HG03045 (cell line): ENCODE data around the gene KLHDC7B.

Experiments
- ATAC-seq: cut with Tn5 transposase; IDR thresholded peaks from one replicate; pipeline ENCODE4 v1.9.1; 2021; ENCODE audit warnings: mild to moderate bottlenecking, moderate library complexity; ENCODE audit not compliant: unreplicated experiment

Gene KLHDC7B

DNA sequence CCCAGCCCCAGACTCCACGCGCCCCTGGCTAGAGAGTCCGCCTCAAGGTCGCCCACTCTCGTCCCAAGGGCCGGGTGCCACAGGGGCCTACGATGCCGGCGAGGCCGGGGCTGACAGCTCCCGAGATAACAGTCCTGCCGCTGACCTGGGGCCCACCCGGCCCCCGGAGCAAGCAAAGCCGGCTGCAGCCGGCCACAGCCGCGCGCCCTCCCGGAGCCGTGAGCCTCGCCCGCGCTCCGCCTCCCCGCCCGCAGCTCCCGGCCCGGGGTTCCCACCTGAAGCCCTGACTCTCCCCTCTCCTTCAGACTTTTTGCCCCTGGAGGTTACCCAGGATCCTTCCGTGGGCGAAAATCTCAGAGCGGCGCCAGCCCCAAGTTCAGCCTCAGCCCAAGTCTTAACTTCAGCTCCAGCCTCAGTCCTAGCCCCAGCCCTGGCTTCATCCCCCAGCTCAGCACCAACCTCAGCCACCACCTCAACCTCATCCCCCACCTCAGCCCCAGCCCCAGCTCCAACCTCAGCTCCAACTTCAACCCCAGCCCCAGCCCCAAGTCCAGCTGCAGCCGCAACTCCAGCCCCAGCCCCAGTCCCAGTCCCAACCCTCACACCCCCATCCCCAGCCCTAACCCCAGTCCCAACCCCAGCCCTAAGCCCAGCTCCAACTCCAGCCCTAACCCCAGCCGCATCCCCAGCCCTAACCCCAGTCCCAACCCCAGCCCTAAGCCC is 1.7 kb downstream of the KLHDC7B start:
- ATAC-seq = no peak

DNA sequence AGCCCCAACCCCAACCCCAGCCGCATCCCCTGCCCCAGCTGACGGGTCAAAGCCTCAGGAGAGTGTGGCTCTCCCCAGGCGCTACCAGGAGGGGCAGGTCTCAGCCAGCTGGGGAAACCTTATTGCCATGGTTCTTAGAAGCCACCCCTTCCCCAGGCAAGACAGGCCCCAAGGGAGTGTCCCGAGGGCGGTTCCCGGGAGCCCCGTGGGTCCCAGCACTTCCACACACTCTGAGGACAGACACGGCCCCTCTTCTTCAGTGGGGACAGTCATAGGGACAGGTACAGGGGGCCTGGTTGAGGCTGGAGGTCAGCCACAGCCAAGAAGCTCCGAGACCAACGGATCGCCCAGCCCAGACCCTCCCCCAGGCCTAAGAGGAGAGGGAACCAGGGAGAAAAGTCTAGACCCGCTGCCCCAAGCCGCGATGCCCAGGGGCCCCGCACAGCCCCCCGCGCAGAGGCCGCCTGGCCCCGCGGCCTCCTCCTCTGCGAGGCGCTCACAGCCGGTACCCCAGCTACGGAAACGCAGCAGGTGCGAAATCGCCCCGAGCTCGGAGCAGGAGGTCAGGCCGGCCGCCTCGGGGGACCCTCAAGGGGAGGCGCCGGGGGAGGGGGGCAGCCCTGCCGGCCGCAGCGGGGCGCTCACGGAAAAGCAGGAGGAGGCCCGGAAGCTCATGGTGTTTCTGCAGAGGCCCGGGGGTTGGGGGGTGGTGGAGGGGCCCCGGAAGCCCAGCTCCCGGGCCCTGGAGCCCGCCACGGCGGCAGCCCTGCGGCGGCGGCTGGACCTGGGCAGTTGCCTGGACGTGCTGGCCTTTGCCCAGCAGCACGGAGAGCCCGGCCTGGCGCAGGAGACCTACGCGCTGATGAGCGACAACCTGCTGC is 2.6 kb downstream of the KLHDC7B start:
- ATAC-seq = no peak

DNA sequence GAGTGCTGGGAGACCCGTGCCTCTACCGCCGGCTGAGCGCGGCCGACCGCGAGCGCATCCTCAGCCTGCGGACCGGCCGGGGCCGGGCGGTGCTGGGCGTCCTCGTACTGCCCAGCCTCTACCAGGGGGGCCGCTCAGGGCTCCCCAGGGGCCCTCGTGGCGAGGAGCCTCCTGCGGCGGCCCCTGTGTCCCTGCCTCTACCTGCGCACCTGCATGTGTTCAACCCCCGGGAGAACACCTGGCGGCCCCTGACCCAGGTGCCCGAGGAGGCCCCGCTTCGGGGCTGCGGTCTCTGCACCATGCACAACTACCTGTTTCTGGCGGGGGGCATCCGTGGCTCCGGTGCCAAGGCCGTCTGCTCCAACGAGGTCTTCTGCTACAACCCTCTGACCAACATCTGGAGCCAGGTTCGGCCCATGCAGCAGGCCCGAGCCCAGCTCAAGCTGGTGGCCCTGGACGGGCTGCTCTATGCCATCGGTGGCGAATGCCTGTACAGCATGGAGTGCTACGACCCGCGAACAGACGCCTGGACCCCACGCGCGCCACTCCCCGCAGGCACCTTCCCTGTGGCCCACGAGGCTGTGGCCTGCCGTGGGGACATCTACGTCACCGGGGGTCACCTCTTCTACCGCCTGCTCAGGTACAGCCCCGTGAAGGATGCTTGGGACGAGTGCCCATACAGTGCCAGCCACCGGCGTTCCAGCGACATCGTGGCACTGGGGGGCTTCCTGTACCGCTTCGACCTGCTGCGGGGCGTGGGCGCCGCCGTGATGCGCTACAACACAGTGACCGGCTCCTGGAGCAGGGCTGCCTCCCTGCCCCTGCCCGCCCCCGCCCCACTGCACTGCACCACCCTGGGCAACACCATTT is 3.5 kb downstream of the KLHDC7B start:
- ATAC-seq = no peak

GRCh38 chr22:50550395-50550794 is 4.7 kb downstream of the KLHDC7B start:
- no peak for ATAC-seq

GRCh38 chr22:50551160-50551752 is 5.6 kb downstream of the KLHDC7B start:
- ATAC-seq = no peak

- no peak for ATAC-seq
Measured at GRCh38 chr22:50553310-50553709, 7.6 kb downstream of the KLHDC7B start.

DNA sequence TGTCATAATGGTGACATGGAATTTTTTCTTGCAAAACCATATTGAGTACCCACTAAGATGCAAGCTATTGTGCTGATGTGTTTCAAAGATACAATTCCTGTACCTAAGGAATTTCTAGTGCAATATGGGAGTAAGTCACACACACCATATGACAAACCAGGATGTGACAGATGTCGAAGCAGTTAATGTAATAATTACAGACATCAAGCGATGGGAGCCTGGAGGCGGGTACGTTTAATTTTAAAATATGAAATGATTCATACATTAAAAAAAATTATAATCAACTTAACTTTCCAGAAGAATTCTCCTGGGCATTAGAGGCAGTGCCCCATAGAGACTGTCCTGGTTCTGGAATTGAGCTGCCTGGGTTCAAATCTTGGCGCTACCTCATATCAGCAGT is 11.0 kb downstream of the KLHDC7B start:
- no peak for ATAC-seq

DNA sequence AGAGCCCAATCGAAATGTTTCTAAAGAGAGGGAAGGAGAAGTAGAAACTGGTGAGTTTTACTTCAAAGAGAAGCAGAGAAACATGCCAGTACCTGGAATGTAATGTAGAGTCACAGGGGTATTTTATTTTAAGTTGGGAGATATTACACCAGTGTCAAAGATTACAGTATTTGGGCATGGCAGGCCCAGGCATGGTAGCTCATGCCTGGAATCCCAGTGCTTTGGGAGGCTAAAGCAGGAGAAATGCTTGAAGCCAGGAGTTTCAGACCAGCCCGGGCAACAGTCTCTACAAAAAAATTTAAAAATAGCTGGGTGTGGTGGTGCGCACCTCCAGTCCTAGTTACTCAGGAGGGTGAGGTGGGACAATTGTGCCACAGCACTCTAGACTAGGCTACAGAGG is 14.3 kb downstream of the KLHDC7B start:
- ATAC-seq = no peak

GRCh38 chr22:50561401-50562358 is 16.0 kb downstream of the KLHDC7B start:
- no peak for ATAC-seq

DNA sequence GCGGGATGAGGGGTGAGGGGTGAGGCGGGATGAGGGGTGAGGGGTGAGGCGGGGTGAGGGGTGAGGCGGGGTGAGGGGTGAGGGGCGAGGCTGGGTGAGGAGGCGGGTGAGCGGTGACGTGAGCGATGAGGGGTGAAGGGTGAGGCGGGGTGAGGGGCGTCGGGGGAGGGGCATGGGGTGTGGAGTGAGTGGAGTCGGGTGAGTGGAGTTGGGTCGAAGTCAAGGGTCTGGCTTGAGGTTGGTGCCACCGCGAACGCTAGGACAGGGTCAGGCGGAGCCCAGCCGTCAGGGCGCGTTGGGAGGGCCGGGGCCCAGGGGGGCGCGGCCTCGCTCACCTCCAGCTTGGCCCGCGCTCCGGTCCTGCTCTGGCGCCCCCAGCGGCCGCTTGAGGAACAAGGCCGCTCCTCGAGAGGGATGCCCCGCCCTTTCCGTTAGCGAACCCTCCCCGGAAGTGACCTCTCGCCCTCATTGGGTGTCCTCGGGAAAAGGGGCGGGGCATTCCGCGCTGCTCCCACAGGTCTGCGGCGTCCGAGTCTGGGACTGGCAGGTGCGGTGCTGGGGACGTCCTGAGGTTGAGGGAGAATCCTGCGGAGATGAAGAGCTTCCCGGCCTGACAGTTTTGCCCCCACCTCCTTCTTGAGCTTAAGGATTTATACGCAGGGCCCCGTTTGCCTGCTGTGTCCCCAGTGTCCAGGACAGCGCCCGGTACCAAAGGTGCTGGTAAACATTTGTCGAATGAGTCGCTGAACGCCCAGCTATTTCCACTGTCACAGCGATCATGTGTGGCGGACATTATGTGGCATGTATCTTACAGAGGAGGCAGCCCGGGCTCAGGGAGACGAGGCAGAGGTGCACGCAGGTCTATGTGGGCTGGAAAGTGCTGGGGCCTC is 17.1 kb downstream of the KLHDC7B start, which contains the start of gene SYCE3:
SYCE3 (minus strand) TSS at position 397 of the 890 bp plus-strand sequence. CDS start 6,514 bp downstream, outside the sequence.
- ATAC-seq = peak; percentile 86

DNA sequence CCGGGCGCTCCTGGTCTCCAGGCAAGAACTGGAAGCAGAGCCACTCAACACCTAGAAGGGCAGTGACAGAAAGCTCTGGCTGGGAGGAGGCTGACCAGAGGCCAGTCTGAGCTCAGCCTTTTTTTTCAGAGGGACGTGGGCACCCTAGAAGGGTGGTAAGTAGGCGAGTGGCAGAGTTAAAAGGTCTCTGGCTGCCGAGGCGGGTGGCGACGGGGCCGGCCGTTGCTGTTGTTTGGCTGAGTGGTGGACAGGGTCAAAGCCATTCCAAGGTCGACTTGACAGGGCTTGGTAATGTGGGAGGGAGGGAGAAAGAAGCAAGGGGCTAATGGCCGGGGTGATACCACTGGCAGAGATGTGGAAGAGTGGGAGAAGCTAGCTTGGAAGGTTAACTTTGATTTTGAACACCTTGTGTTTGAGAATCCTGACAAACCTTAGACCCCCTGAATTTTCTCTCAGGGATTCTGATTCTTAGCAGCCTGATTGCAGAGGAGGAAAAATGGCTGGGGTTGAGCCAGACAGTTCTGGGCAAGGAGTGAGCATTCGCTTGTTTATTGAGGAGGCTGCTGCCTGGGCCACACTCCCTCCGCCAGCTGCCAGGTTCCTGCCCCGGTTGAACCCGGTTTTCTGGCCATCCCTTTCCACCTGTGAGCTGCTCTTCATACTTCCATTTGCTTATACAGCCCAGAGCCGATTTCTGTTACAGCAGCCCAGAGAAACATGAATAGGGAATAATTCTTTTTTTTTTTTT is 17.9 kb downstream of the KLHDC7B start:
- ATAC-seq = peak; percentile 16

DNA sequence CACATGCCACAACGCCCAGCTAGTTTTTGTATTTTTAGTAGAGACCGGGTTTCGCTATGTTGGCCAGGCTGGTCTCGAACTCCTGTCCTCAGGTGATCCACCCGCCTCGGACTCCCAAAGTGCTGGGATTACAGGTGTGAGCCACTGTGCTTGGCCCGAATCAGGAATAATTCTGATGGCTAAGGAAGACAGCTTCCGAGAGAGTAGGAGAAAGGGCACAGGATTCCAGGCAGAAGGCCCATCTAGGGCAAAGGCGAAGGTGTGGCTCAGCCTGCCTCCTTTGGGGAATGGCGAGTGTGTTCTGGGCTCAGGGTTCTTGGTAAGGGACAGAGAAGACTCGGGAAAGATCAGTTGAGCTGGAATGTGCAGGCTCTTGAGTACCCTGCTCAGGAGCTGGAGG is 18.6 kb downstream of the KLHDC7B start:
- ATAC-seq = no peak

DNA sequence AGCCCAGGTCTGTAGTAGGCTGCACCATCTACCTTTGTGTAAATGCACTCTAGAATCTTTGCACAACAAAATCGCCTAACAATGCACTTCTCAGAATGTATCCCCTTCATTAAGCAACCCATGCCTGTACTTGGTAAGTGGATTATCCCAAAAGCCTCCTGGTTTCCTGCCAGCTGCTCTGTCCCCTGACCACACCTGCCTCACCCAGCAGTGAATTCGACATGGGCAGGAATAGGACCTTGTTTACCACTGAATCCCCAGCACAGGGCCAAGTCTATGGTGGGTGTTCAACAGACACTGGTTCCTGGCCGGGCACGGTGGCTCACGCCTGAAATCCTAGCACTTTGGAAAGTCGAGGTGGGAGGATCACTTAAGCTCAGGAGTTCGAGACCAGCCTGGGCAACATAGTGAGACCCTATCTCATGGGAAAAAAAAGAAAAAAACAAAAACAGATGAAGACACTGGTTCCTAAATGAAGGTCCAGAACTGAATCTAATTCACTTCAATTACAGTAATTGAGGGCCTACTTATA is 22.1 kb downstream of the KLHDC7B start:
- ATAC-seq = no peak

DNA sequence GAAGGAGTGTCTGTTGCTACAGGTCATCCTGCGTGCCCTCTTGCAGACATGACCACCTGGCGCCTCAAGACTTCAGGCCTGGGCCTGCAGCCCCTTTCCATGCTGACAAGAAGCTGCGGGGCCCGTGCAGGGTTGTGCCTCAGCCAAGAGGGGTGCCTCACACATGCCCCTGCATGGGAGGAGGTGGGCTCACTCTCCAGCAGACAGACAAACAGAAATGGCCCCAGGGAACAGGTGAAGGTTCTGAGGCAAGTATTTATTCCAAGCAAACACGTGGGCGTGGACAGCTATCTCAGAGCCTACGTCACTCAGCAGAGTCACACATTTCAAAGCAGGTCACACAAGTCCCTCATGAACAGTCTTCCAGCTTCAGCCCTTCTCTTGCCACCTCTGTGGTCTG is 22.9 kb downstream of the KLHDC7B start:
- ATAC-seq = no peak

DNA sequence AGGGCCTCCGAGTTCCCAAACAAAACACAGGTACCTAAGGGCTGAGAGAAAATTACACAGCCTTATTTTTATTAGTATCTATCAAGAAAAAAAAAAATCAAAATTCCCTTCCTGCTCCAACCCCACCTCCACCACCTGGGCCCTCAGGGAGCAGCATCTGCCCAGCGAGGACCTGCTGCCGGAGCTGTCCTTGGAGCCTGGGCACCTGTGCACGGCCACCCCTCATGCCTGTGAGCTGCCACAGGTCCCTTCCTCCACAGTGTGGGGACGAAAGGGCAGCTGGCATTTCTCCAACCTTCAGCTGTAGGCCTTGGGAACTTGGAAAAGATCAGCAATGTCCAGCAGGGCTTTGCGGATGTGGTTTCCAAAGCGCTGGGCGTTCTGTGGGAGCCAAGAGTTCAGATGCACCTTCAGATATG is 23.4 kb downstream of the KLHDC7B start:
- no peak for ATAC-seq

DNA sequence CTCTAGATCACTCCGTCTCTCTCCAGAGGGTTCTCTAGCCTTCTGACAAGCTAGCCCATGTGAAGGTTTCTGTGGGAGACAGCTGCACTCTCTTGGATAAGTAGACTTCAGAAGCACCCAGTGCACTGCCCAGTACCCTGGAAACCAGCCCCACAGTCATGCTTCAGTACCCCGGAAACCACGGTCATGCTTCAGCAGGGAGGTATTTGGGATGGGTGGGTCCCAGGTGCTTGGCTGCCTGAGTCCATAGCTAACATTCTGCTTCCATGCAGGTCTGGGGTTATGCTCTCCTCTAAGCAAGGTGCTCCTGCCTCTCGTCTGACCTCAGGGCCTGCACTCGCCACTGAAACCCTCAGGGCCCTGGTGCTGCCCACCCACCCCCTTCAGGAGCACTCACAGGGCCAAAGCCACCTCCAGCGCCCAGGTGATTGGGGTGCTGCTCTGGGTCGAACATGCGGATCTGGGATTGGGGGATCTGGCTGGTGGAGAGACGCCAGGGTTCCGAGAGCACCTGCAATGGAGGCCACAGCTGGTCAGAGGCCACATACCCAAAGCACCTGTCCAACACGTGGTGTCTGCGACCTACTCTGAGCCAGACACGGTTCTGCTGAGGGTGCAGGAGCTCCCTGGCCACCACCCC is 24.3 kb downstream of the KLHDC7B start:
- ATAC-seq = no peak

GRCh38 chr22:50570861-50571260 is 25.2 kb downstream of the KLHDC7B start:
- ATAC-seq = no peak
